Measurements from ENCODE around the gene TCHP.

The TCHP gene

GRCh38 chr12:109951751-109952150, 51.7 kb downstream of the TCHP start:
- Histone ChIP-seq H2BK120ac (ENCODE audit: low read depth, low read length) (no peak overlapping the region), H3K4me3 (ENCODE audit: low read length in 2 of 2) (no peak overlapping the region), H2BK15ac (ENCODE audit: low read length) (no peak overlapping the region), H4K91ac (ENCODE audit: low read depth, low read length, poor library complexity) (no peak overlapping the region), H2BK5ac (ENCODE audit: low read length) (no peak overlapping the region), H3K18ac (ENCODE audit: low read length) (no peak overlapping the region), H2AK5ac (ENCODE audit: low read depth, low read length) (no peak overlapping the region), H3K23ac (ENCODE audit: low read depth, low read length, poor library complexity) (peak overlapping the region; percentile 40), H2BK12ac (ENCODE audit: low read length) (no peak overlapping the region), H3K36me3 (replicated peaks in 1 of 2; ENCODE audit: control insufficient read depth in 2 of 2, insufficient read depth in 2 of 2, low read length in 2 of 2) (peaks cover 14 to 69% of the 10 kb centered on the region in 2 donors), H3K4me1 (ENCODE audit: control insufficient read depth in 2 of 2, insufficient read depth in 1 of 2, low read depth in 1 of 2, low read length in 2 of 2) (peaks cover 15 to 43% of the 10 kb centered on the region in 2 donors), H3K9me3 (replicated peaks in 1 of 2; ENCODE audit: control insufficient read depth in 2 of 2, insufficient read depth in 1 of 2, low read depth in 1 of 2, low read length in 2 of 2) (no peaks in the 10 kb centered on the region), H3K14ac (ENCODE audit: low read length) (no peak overlapping the region), H3K79me1 (ENCODE audit: low read depth, low read length) (no peaks in the 10 kb centered on the region), H3K4ac (ENCODE audit: low read length) (no peak overlapping the region), H3K9ac (ENCODE audit: low read depth, low read length, poor library complexity) (peak overlapping the region; percentile 65), H3K27ac (replicated peaks; ENCODE audit: low read length) (no peak overlapping the region), H3K27me3 (ENCODE audit: control insufficient read depth in 3 of 3, insufficient read depth in 3 of 3, low read depth in 1 of 3, low read length in 3 of 3) (no peaks in the 10 kb centered on the region), H4K8ac (ENCODE audit: low read depth, low read length) (peak overlapping the region; percentile 45), H3K4me2 (ENCODE audit: insufficient read depth, low read length, poor library complexity, severe bottlenecking) (no peak overlapping the region), H2AFZ (ENCODE audit: low read length) (no peak overlapping the region)
- no peak for DNase-seq (ENCODE audit: low spot score)
- no CpG with 5 or more reads among the region's 7 CpGs for WGBS, 2 donors (ENCODE audit: extremely low coverage in 2 of 2, insufficient read length in 2 of 2, insufficient replicate concordance in 1 of 2)

- Histone ChIP-seq H2BK12ac (ENCODE audit: low read length) (no peak overlapping the region), H2AFZ (ENCODE audit: low read length) (no peak overlapping the region), H3K27me3 (ENCODE audit: control insufficient read depth in 3 of 3, insufficient read depth in 3 of 3, low read depth in 1 of 3, low read length in 3 of 3) (no peaks in the 10 kb centered on the region), H2AK5ac (ENCODE audit: low read depth, low read length) (no peak overlapping the region), H3K4me3 (ENCODE audit: low read length in 2 of 2) (no peak overlapping the region), H2BK5ac (ENCODE audit: low read length) (no peak overlapping the region), H3K4me2 (ENCODE audit: insufficient read depth, low read length, poor library complexity, severe bottlenecking) (no peak overlapping the region), H3K9ac (ENCODE audit: low read depth, low read length, poor library complexity) (peak overlapping the region; percentile 14), H2BK15ac (ENCODE audit: low read length) (no peak overlapping the region), H2BK120ac (ENCODE audit: low read depth, low read length) (no peak overlapping the region), H3K79me1 (ENCODE audit: low read depth, low read length) (no peaks in the 10 kb centered on the region), H3K4me1 (ENCODE audit: control insufficient read depth in 2 of 2, insufficient read depth in 1 of 2, low read depth in 1 of 2, low read length in 2 of 2) (peaks cover 12 to 38% of the 10 kb centered on the region in 2 donors), H3K27ac (replicated peaks; ENCODE audit: low read length) (no peak overlapping the region), H3K18ac (ENCODE audit: low read length) (peak overlapping the region; percentile 9), H4K8ac (ENCODE audit: low read depth, low read length) (peak overlapping the region; percentile 72), H3K36me3 (replicated peaks in 1 of 2; ENCODE audit: control insufficient read depth in 2 of 2, insufficient read depth in 2 of 2, low read length in 2 of 2) (peaks cover 14 to 69% of the 10 kb centered on the region in 2 donors), H3K9me3 (replicated peaks in 1 of 2; ENCODE audit: control insufficient read depth in 2 of 2, insufficient read depth in 1 of 2, low read depth in 1 of 2, low read length in 2 of 2) (no peaks in the 10 kb centered on the region), H3K23ac (ENCODE audit: low read depth, low read length, poor library complexity) (no peak overlapping the region), H3K14ac (ENCODE audit: low read length) (peak overlapping the region; percentile 10), H3K4ac (ENCODE audit: low read length) (no peak overlapping the region), H4K91ac (ENCODE audit: low read depth, low read length, poor library complexity) (no peak overlapping the region)
- no peak for DNase-seq (ENCODE audit: low spot score)
- no CpG with 5 or more reads among the region's 11 CpGs for WGBS, 2 donors (ENCODE audit: extremely low coverage in 2 of 2, insufficient read length in 2 of 2, insufficient replicate concordance in 1 of 2)
Observed at GRCh38 chr12:109952160-109952858, 52.2 kb downstream of the TCHP start.

- Histone ChIP-seq H3K79me1 (ENCODE audit: low read depth, low read length) (no peaks in the 10 kb centered on the region), H2AFZ (ENCODE audit: low read length) (no peak overlapping the region), H4K8ac (ENCODE audit: low read depth, low read length) (no peak overlapping the region), H3K36me3 (replicated peaks in 1 of 2; ENCODE audit: control insufficient read depth in 2 of 2, insufficient read depth in 2 of 2, low read length in 2 of 2) (peaks cover 14 to 63% of the 10 kb centered on the region in 2 donors), H3K4me2 (ENCODE audit: insufficient read depth, low read length, poor library complexity, severe bottlenecking) (no peak overlapping the region), H3K27me3 (ENCODE audit: control insufficient read depth in 3 of 3, insufficient read depth in 3 of 3, low read depth in 1 of 3, low read length in 3 of 3) (no peaks in the 10 kb centered on the region), H3K27ac (replicated peaks; ENCODE audit: low read length) (no peak overlapping the region), H3K18ac (ENCODE audit: low read length) (no peak overlapping the region), H3K4ac (ENCODE audit: low read length) (no peak overlapping the region), H3K4me3 (ENCODE audit: low read length in 2 of 2) (no peak overlapping the region), H3K23ac (ENCODE audit: low read depth, low read length, poor library complexity) (no peak overlapping the region), H3K9ac (ENCODE audit: low read depth, low read length, poor library complexity) (no peak overlapping the region), H2AK5ac (ENCODE audit: low read depth, low read length) (no peak overlapping the region), H3K9me3 (replicated peaks in 1 of 2; ENCODE audit: control insufficient read depth in 2 of 2, insufficient read depth in 1 of 2, low read depth in 1 of 2, low read length in 2 of 2) (no peaks in the 10 kb centered on the region), H2BK120ac (ENCODE audit: low read depth, low read length) (no peak overlapping the region), H3K4me1 (ENCODE audit: control insufficient read depth in 2 of 2, insufficient read depth in 1 of 2, low read depth in 1 of 2, low read length in 2 of 2) (peaks cover 10 to 32% of the 10 kb centered on the region in 2 donors), H2BK5ac (ENCODE audit: low read length) (no peak overlapping the region), H2BK15ac (ENCODE audit: low read length) (no peak overlapping the region), H4K91ac (ENCODE audit: low read depth, low read length, poor library complexity) (no peak overlapping the region), H2BK12ac (ENCODE audit: low read length) (no peak overlapping the region), H3K14ac (ENCODE audit: low read length) (no peak overlapping the region)
- WGBS, 2 donors (ENCODE audit: extremely low coverage in 2 of 2, insufficient read length in 2 of 2, insufficient replicate concordance in 1 of 2): no CpG with 5 or more reads among the region's 8 CpGs
- no peak for DNase-seq (ENCODE audit: low spot score)
Observed at GRCh38 chr12:109952873-109953272, 52.8 kb downstream of the TCHP start.

GRCh38 chr12:109953656-109954055, 53.6 kb downstream of the TCHP start:
- H4K91ac ChIP-seq (ENCODE audit: low read depth, low read length, poor library complexity): no peak overlapping the region
- no peak overlapping the region for H2BK120ac ChIP-seq (ENCODE audit: low read depth, low read length)
- H2AFZ ChIP-seq (ENCODE audit: low read length): no peak overlapping the region
- no peak overlapping the region for H2BK12ac ChIP-seq (ENCODE audit: low read length)
- peaks cover 14 to 62% of the 10 kb centered on the region in 2 donors for H3K36me3 ChIP-seq (replicated peaks in 1 of 2; ENCODE audit: control insufficient read depth in 2 of 2, insufficient read depth in 2 of 2, low read length in 2 of 2)
- H3K4me3 ChIP-seq (ENCODE audit: low read length in 2 of 2): no peak overlapping the region
- no peaks in the 10 kb centered on the region for H3K9me3 ChIP-seq (replicated peaks in 1 of 2; ENCODE audit: control insufficient read depth in 2 of 2, insufficient read depth in 1 of 2, low read depth in 1 of 2, low read length in 2 of 2)
- H3K4ac ChIP-seq (ENCODE audit: low read length): no peak overlapping the region
- H3K18ac ChIP-seq (ENCODE audit: low read length): no peak overlapping the region
- H3K4me1 ChIP-seq (ENCODE audit: control insufficient read depth in 2 of 2, insufficient read depth in 1 of 2, low read depth in 1 of 2, low read length in 2 of 2): peaks cover 7 to 24% of the 10 kb centered on the region in 2 donors
- no peak overlapping the region for H4K8ac ChIP-seq (ENCODE audit: low read depth, low read length)
- no peak overlapping the region for H3K14ac ChIP-seq (ENCODE audit: low read length)
- H3K4me2 ChIP-seq (ENCODE audit: insufficient read depth, low read length, poor library complexity, severe bottlenecking): no peak overlapping the region
- no peak overlapping the region for H3K27ac ChIP-seq (replicated peaks; ENCODE audit: low read length)
- H3K79me1 ChIP-seq (ENCODE audit: low read depth, low read length): no peaks in the 10 kb centered on the region
- H3K23ac ChIP-seq (ENCODE audit: low read depth, low read length, poor library complexity): no peak overlapping the region
- H2AK5ac ChIP-seq (ENCODE audit: low read depth, low read length): no peak overlapping the region
- no peak for DNase-seq (ENCODE audit: low spot score)
- H3K9ac ChIP-seq (ENCODE audit: low read depth, low read length, poor library complexity): no peak overlapping the region
- no peak overlapping the region for H2BK5ac ChIP-seq (ENCODE audit: low read length)
- no peak overlapping the region for H2BK15ac ChIP-seq (ENCODE audit: low read length)
- WGBS, 2 donors (ENCODE audit: extremely low coverage in 2 of 2, insufficient read length in 2 of 2, insufficient replicate concordance in 1 of 2): no CpG with 5 or more reads among the region's 5 CpGs
- H3K27me3 ChIP-seq (ENCODE audit: control insufficient read depth in 3 of 3, insufficient read depth in 3 of 3, low read depth in 1 of 3, low read length in 3 of 3): no peaks in the 10 kb centered on the region
